Effector CD4-positive, alpha-beta T cell (primary cell): Measurements from ENCODE around the gene DGKB.

Experiments
- DNase-seq: peaks from one replicate; pipeline ENCODE4 v3.0.0-alpha.2; 2020

The DGKB gene

GRCh38 chr7:14271441-14271840 lies 631.1 kb downstream of the DGKB start:
- no peak for DNase-seq

- DNase-seq = no peak
Observed at GRCh38 chr7:14270099-14270498, 632.5 kb downstream of the DGKB start.

- no peak for DNase-seq
Observed at GRCh38 chr7:14260011-14260410, 642.5 kb downstream of the DGKB start.

DNA sequence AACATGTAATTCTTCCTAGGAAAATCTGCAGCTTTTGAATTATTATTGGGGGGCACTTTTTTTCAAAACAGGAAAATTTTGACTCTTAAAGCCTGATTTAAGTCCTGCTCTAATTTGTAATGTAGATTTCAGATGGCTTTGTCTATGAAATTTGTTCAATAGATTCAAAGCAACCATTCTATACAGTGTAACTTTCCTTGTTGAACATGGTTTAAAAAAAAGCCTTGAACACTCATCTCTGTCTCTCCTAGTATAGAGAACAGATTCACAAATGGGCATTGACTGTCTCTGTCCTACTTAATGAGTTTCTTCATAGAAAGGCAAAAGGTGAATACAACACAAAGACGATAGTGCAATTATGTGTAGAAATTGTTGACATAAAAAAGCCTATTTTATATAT lies 643.7 kb downstream of the DGKB start:
- no peak for DNase-seq

DNA sequence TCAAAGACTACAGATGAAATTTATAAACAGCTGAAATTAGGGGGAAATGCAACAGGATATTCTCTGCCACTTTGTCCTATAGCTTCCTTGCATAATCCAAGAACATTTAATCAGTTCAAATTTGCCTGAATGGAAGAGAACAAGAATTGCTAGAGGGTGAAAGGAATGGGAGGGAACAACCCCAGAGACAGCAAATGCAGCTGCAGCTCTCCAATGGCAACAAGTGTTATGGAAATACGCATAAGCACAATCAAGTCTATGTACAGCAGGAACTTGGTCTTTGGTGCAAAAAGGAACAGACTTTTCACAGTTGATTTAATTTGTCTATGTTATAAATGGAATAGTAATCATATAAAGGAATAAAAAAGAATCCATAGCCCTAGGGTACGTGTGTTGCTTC lies 644.1 kb downstream of the DGKB start:
- DNase-seq = no peak

DNA sequence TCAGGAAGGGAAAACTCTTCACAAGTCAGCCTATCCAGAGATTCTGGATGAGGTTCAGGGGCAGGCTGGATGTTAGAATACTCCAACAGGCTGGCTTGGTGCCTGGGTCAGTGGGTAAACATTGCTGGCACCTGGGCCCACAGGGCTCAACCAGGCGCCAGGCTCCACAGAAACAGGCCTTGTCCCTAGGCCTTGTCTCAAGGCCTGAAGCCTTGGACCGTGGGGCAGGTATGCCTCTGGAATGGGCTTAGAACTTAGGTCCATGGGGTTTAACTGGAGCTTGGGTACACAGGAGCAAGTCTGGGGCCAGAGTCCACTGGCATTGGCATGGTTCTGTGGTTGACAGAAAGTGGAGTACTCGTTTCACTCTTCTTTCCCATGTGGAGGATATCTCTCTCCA lies 650.1 kb downstream of the DGKB start:
- DNase-seq = no peak

DNA sequence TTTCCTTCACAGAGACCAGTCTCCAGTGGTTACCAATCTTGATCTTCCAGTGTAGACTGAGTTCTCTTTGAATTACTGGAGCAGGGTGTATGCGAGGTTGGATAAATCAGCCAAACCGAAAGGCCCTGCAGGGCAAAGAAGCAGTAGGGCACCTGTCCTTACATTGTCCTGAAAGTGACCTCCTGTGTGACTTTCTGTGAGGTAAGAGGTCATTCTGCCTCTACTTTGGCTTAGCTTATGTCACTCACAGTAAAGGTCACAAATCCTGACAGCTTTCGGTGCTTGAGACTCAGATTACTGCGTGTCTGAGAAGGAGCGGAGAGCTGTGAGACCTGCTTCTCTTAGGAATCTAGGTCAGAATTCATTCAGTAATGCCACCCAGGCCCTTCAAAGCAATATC lies 660.4 kb downstream of the DGKB start:
- DNase-seq = no peak

- DNase-seq = no peak
Observed at GRCh38 chr7:14236834-14237233, 665.7 kb downstream of the DGKB start.

DNA sequence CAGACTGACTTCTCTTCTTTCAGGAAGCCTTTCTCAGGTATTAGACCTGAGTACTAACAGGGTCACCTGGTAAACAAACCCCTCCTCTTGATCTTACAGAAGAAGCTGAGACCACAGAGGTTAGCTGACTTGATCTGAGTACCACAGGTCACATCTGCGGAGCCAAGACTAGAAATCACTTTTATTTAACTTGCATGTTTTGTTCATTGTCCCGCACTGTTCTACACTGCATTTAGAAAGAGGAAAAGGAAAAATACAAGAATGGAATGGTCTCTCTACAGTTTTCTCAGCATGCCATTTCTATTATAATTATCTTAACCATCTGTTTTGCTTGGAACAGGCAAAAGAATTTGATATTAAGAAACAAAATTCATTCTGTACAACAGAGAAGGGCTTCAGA lies 667.5 kb downstream of the DGKB start:
- no peak for DNase-seq

DNA sequence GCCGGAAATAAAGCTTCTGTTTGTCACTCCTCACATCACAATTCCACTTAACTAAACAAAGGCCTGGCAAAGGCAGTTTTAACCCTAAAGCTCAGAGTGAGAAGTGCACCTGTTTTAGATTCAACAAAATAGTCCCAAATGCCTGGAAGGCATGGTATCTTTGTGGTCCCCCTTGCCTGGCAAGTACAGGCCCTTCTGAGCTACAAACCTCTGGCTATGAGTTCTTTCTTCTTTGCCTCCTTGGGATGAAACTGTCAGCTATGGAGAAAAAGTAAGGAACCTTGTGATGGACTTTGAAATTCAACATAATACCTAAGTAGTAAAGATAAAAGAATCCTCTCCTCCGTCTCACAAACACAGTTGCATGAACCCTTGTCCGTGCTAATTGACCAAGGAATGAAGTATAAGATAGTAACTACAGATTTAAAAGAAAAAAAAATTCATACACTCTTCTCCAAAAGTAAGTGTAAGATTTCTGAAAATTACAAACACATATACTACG lies 668.6 kb downstream of the DGKB start:
- no peak for DNase-seq

- no peak for DNase-seq
Observed at GRCh38 chr7:14233076-14233867, 669.3 kb downstream of the DGKB start.

DNA sequence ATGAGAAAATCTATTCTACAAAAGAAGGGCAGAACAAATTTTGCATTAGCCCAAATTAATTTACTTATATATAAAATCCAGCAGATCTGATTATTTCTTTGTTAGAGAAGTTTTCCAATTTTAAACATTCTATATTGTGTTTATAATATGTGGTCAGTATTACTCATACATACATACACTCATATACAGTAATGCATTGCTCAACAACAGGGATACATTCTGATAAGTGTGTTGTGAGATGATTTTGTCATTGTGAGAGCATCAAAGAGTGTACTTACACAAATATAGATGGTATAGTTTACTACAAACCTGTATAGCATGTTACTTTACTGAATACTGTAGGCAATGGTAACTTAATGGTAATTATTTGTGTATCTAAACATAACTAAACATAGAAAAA lies 673.5 kb downstream of the DGKB start:
- DNase-seq = no peak

- no peak for DNase-seq
Observed at GRCh38 chr7:14228341-14228740, 674.2 kb downstream of the DGKB start.

DNA sequence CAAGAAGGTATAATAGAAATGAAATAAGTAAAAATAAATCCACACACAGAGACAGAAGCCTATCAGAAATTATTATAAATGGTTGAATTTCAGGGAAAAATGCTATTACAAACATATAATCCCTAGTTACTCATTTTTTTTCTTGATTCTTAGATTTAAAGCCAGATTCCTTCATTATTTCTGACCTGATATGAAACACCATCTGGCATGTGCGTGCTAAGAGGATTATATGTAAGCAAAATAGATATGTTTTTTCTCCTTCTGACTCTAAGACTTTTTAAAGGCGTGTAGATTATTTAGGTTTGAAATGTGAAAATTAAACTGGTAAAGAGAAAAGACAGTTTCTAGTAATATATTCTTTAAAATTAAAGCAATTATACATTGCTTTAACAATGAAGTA lies 676.4 kb downstream of the DGKB start:
- DNase-seq = no peak

- no peak for DNase-seq
Observed at GRCh38 chr7:14219125-14219524, 683.4 kb downstream of the DGKB start.

DNA sequence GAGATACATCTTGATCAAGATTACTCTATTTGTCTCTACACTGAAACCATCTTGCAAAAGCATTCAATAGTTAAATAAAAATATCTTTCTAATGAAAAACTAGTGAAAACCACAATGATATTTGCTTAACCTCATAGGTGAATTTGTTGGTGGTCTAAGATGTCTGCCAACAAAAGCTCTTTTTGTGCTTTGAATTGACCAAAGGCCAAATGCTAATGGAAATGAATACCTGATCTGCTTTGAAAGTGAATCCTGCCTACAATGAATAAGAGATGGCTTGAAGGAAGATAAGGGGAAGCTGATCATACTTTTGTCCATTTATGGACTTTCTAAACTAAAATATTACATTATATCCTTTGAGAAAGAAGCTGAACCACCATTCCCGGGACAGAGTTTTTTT lies 684.2 kb downstream of the DGKB start:
- no peak for DNase-seq

GRCh38 chr7:14209896-14210484 lies 692.6 kb downstream of the DGKB start:
- DNase-seq = no peak

- DNase-seq = no peak
Observed at GRCh38 chr7:14207711-14208110, 694.8 kb downstream of the DGKB start.

GRCh38 chr7:14207138-14207537 lies 695.4 kb downstream of the DGKB start:
- no peak for DNase-seq

GRCh38 chr7:14206121-14206520 lies 696.4 kb downstream of the DGKB start:
- no peak for DNase-seq

GRCh38 chr7:14201353-14201752 lies 701.2 kb downstream of the DGKB start:
- no peak for DNase-seq

- DNase-seq = no peak
Observed at GRCh38 chr7:14199336-14199735, 703.2 kb downstream of the DGKB start.

DNA sequence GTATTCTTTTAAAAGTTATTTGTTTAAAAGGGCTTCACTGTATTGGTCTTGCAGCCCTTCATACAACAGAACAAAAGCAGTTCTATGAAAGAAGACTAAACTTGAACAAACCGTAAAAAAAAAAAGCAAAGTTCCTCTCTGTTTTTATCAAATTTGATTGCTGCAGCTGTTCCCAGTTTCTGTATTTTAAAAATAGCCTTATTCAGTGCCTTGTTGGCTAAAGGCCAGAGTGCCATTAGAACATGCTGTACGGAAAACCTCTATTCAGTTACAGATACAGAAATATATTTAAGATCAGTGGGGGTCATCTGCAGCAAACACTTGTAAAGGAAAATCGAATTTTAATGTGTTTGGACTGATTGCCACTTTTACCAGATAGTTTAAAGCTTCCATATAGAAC lies 705.3 kb downstream of the DGKB start:
- DNase-seq = no peak

DNA sequence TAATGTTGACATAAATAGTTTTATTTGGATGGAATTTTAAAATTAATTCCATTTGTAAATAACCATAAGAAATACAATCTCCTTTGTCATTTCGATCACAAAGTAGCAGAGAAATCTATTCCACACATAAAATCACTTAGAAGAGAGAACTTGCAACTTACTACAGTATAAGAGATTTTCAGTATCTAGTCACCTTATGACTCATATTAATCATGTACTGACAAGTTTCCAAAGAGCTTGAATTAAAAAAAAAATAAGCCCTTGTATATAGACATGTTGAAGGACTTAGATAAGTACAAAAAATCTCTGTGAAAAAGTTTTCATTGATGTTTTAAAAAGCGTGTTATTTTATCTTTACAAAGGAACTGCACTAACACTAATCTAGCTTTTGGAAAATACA lies 706.0 kb downstream of the DGKB start:
- DNase-seq = no peak

GRCh38 chr7:14195871-14196270 lies 706.7 kb downstream of the DGKB start:
- no peak for DNase-seq
